Parathyroid adenoma (tissue), 2 donors: ENCODE data around the gene ZNF280B.

Experiments used
- H2AFZ ChIP-seq: fragments of 300-600 bp; sonication (generic); one replicate; pipeline ENCODE4 v1.7.0; 2017; ENCODE audit warnings: antibody characterized with exemption, mild to moderate bottlenecking
- H3K27ac ChIP-seq: fragments of 300-600 bp; sonication (generic); one replicate; pipeline ENCODE4 v1.7.0; 2017
- H3K27me3 ChIP-seq: fragments of 300-600 bp; sonication (generic); one replicate; pipeline ENCODE4 v1.7.0; 2017; ENCODE audit warnings: low read length; ENCODE audit not compliant: control insufficient read depth, insufficient read depth
- H3K36me3 ChIP-seq: fragments of 300-600 bp; sonication (generic); one replicate; pipeline ENCODE4 v1.7.0; 2017; ENCODE audit warnings: low read length; ENCODE audit not compliant: control insufficient read depth, insufficient read depth
- H3K4me1 ChIP-seq: fragments of 300-600 bp; sonication (generic); one replicate; pipeline ENCODE4 v1.7.0; 2017; ENCODE audit warnings: control low read depth
- H3K4me2 ChIP-seq: fragments of 300-600 bp; sonication (generic); one replicate; pipeline ENCODE4 v1.7.0; 2017; ENCODE audit warnings: low read length
- H3K4me3 ChIP-seq: fragments of 300-600 bp; sonication (generic); one replicate; pipeline ENCODE4 v1.7.0; 2017; ENCODE audit warnings: low read depth, low read length
- H3K79me2 ChIP-seq: fragments of 300-600 bp; sonication (generic); one replicate; pipeline ENCODE4 v1.7.0; 2017; ENCODE audit warnings: control low read depth
- H3K9ac ChIP-seq: fragments of 300-600 bp; sonication (generic); one replicate; pipeline ENCODE4 v1.7.0; 2017; ENCODE audit warnings: mild to moderate bottlenecking
- H3K9me3 ChIP-seq: fragments of 300-600 bp; sonication (generic); one replicate; pipeline ENCODE4 v1.7.0; 2017; ENCODE audit warnings: low read length; ENCODE audit not compliant: control insufficient read depth
- TF ChIP-seq, protein P1 (sequence below): fragments of 300-600 bp; sonication (generic); IDR thresholded peaks from one replicate; pipeline ENCODE4 v1.7.0; 2017; ENCODE audit warnings: antibody characterized with exemption, mild to moderate bottlenecking
- donor health status: primary hyperparathyroidism.

ZNF280B gene

DNA sequence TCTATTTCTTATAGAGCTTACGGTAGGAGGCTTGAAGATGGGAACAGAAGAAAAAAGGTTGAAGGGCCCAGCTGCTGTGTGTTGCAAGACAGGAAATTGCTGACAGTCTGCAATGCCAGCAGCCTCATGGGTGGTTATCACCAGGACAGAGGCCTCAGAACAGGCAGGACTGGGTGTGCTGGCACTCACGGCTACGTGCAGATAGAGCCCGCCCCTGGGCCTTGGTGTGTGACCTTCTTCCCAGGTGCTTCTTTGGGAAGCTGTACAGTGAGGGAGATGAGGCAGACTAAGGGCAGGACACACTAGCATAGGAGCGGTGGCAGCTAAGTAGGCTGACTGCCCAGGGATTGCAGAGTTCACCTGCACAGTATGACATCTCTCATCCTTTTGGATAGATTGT lies 37.9 kb upstream of the ZNF280B start:
- no peak overlapping the region for H3K27ac ChIP-seq
- no peaks in the 10 kb centered on the region for H3K79me2 ChIP-seq
- no peaks in the 10 kb centered on the region for H3K4me1 ChIP-seq
- no peaks in the 10 kb centered on the region for H3K36me3 ChIP-seq
- H3K4me3 ChIP-seq: no peak overlapping the region
- TF ChIP-seq, protein P1, sequence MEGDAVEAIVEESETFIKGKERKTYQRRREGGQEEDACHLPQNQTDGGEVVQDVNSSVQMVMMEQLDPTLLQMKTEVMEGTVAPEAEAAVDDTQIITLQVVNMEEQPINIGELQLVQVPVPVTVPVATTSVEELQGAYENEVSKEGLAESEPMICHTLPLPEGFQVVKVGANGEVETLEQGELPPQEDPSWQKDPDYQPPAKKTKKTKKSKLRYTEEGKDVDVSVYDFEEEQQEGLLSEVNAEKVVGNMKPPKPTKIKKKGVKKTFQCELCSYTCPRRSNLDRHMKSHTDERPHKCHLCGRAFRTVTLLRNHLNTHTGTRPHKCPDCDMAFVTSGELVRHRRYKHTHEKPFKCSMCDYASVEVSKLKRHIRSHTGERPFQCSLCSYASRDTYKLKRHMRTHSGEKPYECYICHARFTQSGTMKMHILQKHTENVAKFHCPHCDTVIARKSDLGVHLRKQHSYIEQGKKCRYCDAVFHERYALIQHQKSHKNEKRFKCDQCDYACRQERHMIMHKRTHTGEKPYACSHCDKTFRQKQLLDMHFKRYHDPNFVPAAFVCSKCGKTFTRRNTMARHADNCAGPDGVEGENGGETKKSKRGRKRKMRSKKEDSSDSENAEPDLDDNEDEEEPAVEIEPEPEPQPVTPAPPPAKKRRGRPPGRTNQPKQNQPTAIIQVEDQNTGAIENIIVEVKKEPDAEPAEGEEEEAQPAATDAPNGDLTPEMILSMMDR: no peak
- no peaks in the 10 kb centered on the region for H3K27me3 ChIP-seq
- H3K9me3 ChIP-seq: no peaks in the 10 kb centered on the region
- no peak overlapping the region for H3K9ac ChIP-seq
- no peak overlapping the region for H3K4me2 ChIP-seq
- H2AFZ ChIP-seq: no peak overlapping the region

DNA sequence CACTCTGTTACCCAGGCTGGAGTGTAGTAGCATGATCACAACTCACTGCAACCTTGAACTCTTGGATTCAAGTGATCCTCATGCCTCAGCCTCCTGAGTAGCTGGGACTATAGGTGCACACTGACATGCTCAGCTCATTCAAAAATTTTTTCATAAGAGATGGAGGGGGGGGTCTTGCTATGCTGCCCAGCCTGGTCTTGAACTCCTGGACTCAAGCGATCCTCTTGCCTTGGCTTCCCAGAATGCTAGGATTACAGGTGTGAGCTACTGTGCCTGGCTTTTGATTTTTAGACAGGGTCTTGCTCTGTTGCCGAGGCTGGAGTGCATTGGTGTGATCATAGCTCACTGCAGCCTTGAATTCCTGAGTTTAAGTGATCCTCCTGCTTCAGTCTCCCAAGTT lies 36.5 kb upstream of the ZNF280B start:
- Histone ChIP-seq H3K27ac (no peak overlapping the region), H3K9ac (no peak overlapping the region), H3K9me3 (no peaks in the 10 kb centered on the region), H3K36me3 (no peaks in the 10 kb centered on the region), H3K4me3 (no peak overlapping the region), H3K79me2 (no peaks in the 10 kb centered on the region), H3K4me1 (no peaks in the 10 kb centered on the region), H3K4me2 (no peak overlapping the region), H3K27me3 (no peaks in the 10 kb centered on the region), H2AFZ (no peak overlapping the region)
- TF ChIP-seq, protein P1: no peak

DNA sequence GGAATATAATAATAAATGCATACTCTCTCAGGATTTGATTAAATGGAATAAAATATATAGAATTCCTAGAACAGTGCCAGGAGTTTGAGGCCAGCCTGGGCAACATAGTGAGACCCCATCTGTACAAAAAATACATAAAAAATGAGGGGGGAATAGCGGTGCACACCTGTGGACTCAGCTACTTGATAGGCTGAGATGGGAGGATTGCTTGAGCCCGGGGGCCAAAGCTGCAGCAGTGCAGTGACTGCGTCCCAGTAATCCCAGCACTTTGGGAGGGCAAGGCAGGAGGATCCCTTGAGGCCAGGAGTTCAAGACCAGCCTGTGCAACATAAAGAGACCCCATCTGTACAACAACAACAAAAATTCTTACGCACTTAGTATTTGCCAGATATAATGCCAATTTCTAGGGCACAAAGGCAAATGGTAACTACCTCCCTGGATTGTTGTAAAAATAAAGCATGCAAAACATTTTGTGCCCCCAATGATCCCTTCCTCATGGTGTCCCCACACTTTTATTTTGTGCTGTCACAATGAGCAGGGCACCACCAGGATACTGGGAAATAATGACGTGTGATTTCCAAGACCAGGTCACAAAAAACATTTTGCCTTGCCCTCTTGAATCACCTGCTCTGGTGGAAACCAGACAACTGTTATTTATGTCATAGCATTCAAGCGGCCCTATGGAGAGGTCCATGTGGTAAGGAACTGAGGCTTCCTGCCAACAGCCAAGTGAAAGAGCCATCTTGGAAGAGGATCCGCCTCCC lies 29.9 kb upstream of the ZNF280B start:
- TF ChIP-seq, protein P1: no peak
- Histone ChIP-seq H3K79me2 (no peaks in the 10 kb centered on the region), H3K4me2 (no peak overlapping the region), H3K27ac (no peak overlapping the region), H3K27me3 (no peaks in the 10 kb centered on the region), H3K9me3 (no peaks in the 10 kb centered on the region), H2AFZ (no peak overlapping the region), H3K4me3 (no peak overlapping the region), H3K36me3 (no peaks in the 10 kb centered on the region), H3K9ac (no peak overlapping the region), H3K4me1 (no peaks in the 10 kb centered on the region)

DNA sequence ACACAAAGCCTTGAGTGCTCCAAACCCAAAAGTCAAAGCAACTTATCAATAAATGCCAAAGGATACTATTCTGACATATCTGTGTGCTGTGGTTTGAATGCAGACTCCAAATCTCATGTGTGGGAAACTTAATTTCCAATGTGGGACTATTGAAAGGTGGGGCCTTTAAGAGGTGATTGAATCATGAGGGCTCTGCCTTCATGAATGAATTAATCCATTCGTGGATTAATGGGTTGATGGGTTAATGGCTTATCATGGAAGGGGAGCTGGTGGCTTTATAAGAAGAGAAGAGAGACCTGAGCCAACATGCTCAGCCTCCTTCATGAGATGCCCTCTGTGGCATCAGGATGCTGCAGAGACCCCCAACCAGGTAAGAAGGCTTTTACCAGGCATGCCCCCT lies 28.4 kb upstream of the ZNF280B start:
- Histone ChIP-seq H2AFZ (no peak overlapping the region), H3K27me3 (no peaks in the 10 kb centered on the region), H3K4me3 (no peak overlapping the region), H3K79me2 (no peaks in the 10 kb centered on the region), H3K9ac (no peak overlapping the region), H3K27ac (no peak overlapping the region), H3K4me2 (no peak overlapping the region), H3K9me3 (no peaks in the 10 kb centered on the region), H3K36me3 (no peaks in the 10 kb centered on the region), H3K4me1 (no peaks in the 10 kb centered on the region)
- TF ChIP-seq, protein P1: no peak

DNA sequence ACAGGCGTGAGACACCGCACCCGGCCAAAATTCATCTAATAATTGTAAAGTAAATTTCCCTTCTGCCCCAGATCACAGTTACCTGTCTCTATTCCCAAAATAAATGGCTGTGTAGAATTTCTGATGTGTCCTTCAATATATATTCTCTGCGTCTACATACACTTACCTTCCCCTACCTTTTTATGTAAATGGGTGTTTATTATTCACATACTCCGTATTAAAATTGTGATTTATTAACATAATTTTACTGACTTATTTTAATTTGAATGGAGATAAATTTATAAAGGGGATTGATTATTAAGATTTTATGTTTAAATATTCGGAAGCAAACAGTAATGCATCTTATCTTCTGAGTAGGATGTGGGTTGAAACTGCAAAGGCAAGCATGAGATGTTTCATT lies 28.0 kb upstream of the ZNF280B start:
- no peak overlapping the region for H3K9ac ChIP-seq
- no peaks in the 10 kb centered on the region for H3K4me1 ChIP-seq
- TF ChIP-seq, protein P1: no peak
- H3K4me2 ChIP-seq: no peak overlapping the region
- H2AFZ ChIP-seq: no peak overlapping the region
- H3K36me3 ChIP-seq: no peaks in the 10 kb centered on the region
- no peaks in the 10 kb centered on the region for H3K9me3 ChIP-seq
- no peaks in the 10 kb centered on the region for H3K79me2 ChIP-seq
- H3K4me3 ChIP-seq: no peak overlapping the region
- no peaks in the 10 kb centered on the region for H3K27me3 ChIP-seq
- no peak overlapping the region for H3K27ac ChIP-seq
